ENCODE measurements around the gene SERINC5.
A peak's percentile ranks its signal among the peaks of the same experiment; 100 is the strongest.
"Not testable (repeated sequence)": the region's sequence is repeated elsewhere in the genome, so short reads cannot be mapped to it uniquely, and the experiment has no call there.

The SERINC5 gene

DNA sequence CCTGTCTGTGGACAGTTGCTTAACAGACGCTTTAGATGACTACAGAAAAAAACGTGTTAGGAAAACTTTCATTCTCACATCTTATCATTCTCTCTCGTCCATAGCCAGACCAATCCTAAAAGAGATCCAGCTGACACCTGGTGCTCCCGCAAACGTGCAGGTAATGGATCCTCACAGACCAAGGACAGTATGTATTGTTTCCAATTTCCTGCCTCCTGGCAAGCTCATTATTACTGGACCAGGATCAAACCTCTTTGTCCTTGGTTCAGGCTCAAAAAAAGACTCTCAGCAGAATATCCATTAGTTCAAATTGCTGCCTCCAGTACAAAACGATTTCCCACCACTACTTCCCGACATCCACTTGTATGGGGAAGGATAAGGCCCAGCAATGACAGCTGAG is 62.4 kb downstream of the SERINC5 start:
- DNase-seq = no peak

DNA sequence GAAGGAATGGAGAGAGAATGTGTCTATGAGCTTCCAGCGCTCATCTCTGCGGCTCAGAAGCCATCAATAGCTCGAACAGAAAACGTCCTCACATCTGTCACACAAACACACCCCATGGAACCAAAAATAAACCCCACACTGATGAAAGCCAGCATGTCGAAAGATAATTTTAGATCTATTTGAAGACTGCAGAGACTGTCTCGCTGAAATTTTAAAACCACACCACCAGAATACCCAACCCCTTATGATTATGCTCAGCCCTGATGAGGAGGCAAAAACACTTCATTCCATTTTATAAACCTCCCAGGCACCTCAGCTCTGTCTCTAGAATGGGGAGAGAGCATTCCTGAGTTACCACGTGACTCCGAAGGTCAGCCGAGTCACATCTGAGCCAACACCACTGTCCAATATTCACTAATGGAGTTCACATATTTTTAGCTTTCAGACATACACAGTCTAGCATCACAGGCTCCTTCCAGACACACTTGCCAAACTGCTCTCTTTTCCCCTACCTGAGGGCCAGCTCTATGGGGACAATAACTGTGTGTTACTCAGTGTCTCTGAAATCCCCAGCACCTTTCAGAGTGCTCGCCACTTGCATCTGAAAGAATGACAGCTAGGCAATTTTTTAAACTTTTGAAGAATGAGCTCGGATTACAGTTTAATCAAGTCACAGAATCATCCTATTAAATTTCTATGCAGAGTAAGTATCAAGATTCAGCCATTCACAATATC is 63.2 kb downstream of the SERINC5 start:
- peak; percentile 62 for DNase-seq

DNA sequence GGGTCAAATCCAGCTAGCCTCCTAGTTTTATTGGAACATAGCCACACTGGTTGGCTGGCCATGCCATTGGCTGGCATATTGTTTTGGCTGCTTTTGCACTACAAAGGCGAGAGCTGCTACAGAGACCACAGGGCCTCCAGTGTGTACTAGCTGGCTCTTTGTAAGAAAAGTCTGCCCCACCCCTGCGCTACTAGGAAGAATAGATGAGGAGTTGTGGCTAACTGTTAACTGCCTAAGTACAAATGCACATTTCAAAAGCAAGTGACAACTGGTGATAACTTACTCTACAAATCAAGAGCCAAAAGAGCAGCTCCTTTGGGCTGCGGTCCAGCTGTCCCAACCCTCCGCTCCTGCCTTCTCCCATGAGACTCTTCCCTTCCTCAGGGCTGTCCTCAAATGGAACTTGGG is 63.9 kb downstream of the SERINC5 start:
- no peak for DNase-seq

DNA sequence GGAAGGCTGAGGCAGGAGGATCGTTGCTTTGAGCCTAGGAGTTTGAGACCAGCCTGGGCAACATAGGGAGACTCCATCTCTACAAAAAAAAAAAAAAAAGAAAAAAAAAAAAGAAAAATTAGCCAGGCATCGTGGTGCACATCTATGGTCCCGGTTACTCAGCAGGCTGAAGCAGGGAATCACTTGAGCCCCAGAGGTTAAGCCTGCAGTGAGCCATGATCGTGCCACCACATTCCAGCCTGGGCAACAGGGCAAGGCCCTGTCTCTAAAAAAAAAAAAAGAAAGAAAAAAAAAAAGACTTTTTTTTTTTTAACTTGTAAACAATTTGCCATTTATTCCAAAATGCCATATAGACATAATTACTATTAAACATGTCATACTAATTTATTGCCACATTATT is 64.5 kb downstream of the SERINC5 start:
- DNase-seq = no peak

DNA sequence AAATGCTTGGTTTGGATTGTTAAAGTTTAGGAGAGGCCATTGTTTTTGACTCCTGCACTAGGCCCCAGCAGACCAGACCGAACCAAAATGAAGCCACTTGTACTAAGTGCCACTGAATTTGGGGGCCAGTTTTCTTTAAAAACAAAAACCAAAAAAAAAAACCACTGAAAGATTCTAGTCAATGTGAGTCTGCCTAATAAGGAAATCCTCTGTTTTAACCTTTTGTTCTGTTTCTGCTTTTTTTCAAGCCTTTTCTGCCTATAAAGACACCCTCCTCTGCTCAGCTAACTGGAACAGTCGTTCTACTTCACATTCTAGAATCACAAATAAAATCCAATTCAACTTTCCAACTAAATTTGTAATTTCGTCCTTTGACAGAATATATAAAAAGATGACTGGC is 64.9 kb downstream of the SERINC5 start:
- DNase-seq = no peak

DNA sequence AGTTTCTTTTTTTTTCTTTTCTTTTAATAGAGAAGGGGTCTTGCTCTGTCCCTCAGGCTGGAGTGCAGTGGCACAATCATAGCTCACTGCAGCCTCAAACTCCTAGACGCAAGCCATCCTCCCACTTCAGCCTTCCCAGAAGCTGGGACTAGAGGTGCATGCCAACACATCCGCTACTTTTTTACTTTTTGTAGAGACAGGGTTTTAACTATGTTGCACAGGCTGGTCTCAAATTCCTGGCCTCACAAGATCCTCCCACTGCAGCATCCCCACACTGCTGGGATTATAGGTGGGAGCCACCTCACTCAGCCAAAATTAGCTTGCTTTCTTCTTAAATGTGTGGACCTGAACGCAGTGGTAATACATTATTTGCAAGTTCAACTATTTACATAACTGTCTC is 66.1 kb downstream of the SERINC5 start:
- no peak for DNase-seq

DNA sequence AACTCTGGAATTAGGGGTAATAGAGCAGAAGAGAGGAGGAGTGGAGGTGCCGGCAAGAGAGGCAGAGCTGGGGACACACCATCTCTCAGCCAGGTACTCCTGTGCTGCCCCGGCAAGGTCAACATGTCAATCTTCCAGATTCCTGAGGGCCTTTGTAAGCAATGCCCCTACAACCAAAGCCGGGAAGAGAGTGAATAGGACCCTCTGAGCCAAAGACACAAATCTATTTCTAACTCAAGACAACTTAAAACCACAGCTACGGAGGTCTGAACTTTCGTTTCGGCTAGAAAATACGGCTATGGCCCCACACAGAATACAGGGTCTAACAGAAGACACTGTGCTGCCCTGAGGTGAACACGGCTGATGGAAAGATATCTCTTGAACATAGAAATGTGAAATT is 66.6 kb downstream of the SERINC5 start:
- no peak for DNase-seq

DNA sequence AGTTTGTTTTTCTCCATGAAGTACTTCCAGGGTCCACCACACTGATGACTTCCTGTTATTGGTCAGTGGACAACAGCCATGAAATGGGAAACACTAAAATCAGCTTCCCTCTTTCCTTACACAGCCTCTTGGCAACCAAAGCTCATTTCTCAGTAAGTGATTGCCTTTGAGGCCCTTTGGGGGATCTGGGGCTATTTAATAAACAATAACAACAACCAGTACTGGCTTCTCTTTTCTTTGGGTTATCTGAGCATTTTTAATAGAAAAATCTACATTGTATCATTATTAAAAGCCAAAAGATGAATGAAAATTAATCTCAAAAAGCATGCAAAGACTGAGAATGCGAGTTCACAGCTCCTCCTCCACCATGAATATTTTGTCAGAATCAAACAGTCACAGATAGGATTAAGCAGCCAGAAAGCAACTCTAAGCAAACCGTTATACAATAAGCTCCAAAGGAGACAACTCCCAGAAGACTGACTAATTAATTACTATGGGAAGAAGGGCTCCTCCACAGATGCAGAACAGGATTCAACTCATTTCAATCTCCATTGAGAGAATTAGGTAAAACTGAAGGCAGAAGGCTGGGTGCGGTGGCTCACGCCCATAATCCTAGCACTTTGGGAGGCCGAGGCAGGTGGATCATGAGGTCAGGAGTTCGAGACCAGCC is 68.3 kb downstream of the SERINC5 start:
- DNase-seq = no peak

DNA sequence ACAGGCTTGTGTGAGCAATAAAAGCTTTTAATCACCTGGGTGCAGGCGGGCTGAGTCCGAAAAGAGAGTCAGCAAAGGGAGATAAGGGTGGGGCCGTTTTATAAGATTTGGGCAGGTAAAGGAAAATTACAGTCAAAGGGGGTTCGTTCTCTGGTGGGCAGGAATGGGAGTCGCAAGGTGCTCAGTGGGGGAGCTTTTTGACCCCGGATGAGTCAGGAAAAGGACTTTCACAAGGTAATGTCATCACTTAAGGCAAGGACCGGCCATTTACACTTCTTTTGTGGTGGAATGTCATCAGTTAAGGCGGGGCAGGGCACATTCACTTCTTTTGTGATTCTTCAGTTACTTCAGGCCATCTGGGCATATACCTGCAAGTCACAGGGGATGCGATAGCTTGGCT is 70.3 kb downstream of the SERINC5 start:
- not testable (repeated sequence) for DNase-seq

DNA sequence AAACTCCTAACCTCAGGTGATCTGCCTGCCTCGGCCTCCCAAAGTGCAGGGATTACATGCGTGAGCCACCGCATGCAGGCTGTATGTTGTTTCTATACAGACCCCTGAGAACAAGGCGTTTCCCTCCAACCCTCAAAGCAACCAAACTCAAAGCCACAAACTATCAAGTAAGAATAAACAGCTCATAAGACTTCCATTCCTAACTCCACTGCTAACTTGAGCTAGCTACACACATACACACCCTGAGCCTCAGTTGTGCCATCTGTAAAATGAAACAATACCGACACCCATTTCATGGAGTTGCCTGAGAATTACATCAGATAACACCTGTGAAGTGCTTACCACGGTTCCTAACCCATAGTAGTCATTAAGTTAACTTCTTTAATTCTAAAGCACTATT is 70.8 kb downstream of the SERINC5 start:
- DNase-seq = no peak

DNA sequence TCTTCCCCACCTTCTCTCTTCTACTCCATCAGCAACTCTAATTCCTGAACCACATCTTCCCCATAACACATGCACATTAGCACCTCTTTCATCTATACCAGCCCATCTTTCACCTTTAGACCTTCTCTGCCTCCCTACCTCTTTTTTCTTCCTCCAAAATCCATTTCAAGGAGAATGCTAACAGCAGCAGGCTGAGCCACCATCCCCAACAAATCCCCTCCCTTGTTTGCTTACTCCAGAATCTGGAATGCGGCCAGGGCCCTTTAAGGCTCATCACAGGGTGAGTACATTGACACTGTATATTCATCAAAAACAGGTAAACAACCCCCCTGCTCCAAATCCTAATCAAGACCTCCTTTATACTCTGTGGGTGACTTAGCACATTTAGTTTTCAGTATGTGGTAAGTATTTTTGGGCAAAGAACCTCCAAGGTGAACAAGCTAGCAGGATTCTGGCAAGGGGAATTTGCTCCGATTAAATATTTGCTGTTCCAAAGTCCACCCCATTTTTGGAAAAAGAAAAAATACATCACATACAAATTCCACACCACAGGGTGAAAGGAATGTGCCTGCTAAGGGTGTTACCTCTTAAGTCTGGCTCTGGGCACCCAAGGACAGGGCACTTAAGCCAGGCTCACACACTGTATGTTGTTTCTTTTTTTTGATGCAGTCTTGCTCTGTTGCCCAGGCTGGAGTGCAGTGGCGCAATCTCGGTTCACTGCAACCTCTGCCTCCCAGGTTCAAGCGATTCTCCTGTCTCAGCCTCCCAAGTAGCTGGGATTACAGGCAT is 71.4 kb downstream of the SERINC5 start:
- DNase-seq = no peak

DNA sequence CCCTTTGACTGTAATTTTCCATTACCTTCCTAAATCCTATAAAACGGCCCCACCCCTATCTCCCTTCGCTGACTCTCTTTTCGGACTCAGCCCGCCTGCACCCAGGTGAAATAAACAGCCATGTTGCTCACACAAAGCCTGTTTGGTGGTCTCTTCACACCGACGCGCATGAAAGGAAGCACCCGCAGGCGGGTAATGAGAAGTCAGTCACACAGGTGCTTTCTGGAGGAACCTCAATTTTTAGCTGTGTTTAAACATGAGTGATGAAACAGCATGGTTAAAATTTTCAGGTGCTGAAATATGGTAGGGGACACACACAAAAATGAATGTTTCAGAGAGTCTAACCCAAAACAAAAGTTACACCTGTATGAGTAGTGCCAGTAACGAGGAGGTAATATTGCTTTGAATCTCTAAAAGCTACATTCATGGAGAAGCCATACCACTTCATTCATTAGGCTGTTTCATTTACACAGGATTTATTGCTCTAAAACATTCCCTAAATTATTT is 72.1 kb downstream of the SERINC5 start:
- DNase-seq = not testable (repeated sequence)

DNA sequence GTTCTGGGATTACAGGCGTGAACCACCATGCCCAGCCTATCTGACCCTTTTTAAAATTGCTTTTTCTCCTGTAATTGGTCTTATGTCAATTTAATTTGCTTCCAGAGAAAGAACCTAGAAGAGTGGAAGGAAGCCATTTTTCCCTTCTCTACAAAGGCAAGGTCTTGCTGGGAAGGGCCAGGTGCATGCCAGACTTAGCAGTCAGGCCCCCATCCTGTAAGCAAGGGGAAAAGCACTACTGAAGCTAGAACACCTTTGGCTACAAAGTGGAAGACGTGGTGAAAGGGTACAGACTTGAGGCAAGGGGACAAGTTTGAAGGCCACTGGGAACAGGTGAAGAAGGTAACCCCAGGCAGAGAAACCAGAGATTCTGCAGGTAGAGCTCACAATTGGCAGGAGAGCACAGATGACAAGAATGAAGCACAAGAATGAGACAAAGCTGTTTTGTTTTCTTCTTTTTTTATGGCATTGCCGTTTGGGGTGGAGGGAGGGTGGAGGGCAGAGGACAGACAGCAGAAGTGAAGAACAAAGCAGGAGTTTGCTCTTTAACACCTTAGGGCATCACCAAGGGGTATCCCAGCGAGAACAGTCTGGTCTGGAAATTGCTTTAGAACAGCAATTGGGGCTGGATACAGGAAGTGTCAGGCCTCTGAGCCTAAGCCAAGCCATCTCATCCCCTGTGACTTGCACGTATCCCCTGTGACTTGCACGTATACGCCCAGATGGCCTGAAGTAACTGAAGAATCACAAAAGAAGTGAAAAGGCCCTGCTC is 72.9 kb downstream of the SERINC5 start:
- no peak for DNase-seq

DNA sequence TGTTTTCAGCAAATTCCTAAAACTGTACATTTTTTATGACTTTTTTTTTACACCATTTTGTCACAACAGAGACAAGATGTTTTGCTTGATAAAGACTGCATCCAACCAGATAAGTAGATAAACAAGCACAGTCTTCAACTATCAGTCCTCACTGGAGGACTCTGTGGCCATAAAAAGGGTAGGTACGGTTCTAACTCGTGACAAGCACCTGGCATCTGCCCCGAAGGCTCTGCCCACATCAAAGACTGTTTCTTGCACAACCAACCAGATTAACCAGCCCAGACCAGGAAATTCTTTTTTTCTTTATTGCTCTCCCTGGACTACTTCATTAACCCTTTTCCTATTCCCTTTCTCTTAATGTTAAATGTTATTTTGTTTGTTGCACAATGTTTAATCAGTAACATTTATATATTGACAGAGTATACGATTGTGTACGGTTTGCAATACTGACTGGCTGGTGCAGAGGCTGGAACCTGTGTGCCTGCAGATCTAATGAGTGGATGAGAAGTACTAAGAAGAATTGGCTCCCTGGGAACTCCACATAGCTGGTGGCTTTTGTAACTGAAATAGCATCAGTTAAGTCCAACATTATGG is 74.1 kb downstream of the SERINC5 start:
- DNase-seq = peak; percentile 53

DNA sequence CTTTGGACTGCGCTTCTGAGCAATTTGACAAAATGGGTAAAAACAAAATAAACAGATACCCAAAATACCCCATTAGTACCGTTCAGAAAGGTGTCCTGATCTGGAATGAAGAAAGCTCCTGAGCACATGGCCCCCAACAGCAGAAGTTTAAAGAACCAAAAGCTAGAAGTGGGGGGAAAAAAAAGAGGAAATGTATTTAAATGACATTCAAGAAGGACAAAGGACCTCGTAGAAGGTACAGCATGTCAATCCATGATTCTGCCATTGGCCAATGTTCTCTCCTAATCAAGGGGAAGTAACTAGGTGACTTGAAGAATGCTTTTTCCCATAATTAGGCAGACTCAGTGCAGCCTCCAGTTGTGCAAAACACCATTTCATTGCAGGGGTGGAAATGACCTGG is 78.6 kb downstream of the SERINC5 start:
- DNase-seq = no peak

DNA sequence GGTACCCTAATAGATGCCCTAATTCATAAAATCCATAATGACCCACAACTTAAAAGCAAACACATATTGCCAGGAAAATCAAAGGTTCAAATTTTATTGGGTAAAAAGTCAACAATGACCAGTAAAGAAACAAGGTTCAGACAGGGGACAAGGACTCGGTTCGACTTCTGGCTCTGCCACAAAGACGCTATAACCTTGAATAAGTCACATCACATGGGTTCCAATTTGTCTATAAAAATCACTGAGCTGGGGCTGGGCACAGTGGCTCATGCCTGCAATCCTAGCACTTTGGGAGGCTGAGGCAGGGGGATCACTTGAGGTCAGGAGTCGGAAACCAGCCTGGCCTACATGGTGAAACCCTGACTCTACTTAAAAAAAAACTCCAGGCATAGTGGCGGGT is 80.5 kb downstream of the SERINC5 start:
- DNase-seq = no peak

DNA sequence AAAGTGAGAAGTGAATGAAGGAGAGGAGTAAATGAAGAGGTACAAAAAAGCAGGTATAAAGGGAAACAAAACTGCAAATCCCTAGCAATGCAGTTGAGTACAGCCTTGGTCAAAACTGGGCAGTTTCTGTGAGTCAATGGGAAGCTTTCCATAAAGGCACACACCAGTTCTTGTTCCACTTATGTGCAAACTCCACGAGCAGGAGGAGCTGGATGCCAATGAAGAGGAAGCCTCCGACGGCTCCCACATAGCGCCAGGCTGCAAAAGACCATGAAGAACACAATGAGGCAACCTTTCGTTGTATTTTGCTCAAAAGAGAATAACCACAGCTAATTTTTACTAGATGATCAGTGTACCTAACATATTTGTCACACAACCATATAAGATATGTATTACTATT is 81.1 kb downstream of the SERINC5 start:
- DNase-seq = no peak

DNA sequence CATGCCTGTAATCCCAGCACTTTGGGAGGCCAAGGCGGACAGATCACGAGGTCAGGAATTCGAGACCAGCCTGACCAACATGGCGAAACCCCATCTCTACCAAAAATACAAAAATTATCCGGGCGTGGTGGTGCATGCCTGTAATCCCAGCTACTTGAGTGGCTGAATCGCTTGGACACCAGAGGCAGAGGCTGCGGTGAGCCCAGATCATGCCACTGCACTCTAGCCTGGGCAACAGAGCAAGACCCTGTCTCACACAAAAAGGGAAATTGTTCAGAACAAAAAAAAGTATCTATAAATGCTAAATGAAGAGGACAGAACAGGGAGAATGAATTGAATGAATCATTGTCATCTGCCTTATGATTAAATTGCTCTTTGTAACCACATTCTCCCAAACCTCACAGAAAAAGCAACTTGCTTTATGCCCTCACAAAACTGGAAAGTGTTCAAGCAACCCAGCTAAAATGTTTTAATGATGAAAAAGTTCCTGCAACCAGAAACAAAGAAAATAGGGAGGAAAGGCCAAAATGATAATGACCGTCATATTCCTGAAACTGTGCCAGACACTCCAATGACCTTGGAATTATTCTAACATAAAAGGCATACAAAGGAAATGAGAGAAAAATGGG is 83.7 kb downstream of the SERINC5 start:
- no peak for DNase-seq

DNA sequence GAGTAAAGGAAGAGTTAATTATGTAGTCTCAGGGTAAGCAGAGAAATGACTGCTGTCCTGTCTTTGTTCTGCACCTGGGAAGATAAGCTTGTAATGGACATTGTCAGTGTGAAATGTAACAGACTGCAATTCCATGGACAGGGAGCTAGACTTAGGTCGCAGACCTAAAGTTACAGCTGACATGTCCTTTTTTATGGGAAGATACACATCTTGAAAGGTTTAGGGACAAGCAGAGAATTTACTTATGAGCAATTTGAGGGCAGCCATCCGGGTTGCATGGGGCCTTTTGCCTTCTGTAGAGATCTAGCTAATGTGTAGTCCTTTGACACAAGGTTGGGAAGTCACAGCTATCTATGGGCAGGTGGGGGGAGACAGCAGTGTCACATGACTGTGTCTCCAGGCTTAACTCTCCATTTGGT is 85.7 kb downstream of the SERINC5 start:
- no peak for DNase-seq

DNA sequence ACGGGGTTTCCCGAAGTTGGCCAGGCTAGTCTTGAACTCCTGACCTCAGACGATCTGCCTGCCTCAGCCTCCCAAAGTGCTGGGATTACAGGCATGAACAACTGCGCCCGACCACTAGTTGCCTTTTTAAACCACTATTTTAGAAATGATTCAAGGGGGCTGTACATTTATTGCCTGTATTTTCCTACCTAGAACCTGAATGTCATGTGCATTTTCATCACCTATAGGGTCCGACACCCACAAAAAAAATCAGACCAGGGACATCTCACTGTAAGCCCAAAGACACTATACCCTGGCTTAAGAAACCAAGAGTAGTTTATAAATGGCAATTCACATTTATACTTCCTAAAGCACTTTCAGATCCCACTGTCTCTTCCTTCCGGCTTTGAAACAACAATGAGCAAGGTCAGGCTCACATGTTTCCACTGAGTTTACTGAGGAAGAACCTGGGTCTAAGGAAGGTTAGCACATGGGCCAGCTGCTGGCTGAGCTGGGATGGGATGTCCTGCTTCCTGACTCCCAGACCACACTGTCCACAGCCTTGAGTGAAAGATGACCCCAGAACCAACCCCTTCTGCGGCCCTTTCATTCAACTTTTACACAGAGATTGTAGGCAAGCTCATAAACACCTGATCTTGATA is 87.3 kb downstream of the SERINC5 start:
- DNase-seq = no peak

DNA sequence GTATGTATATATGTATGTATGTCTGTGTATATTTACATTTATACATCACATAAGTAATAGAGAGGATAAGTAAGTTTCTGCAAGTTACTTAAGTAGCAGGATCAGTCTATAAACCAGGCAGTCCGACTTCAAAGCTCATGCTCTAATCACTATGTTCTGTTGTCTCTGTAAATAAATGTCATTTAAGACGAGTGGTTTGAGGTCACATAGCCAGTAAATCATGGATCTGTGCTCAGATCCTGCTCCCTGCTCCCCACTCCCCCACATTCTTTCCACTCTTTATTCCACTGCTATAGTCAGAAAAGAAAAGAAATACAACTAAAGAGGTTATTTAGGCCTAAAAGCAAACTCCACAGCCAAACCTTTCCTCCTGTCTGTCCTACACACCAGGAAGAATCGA is 90.4 kb downstream of the SERINC5 start:
- DNase-seq = peak; percentile 31

DNA sequence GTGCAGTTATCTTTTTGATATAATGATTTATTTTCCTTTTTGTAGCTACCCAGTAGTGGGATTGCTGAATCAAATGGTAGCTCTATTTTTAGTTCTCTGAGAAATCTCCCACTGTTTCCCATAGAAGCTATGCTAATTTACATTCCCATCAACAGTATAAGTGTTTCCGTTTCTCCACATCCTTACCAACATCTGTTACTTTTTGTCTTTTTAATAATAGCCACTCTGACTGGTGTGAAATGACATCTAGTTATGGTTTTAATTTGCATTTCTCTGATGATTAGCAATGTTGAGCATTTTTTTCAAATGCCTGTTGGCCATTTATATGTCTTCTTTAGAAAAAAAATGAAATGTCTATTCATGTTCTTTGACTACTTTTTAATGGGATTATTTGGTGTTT is 94.7 kb downstream of the SERINC5 start:
- DNase-seq = no peak

Measured in kidney glomerular epithelial cell (primary cell).